AG09309 (cell line): ENCODE results near the gene ATP2C1.

Source experiments
- DNase-seq: peaks from one replicate; pipeline ENCODE4 v3.0.0-alpha.2; 2010; ENCODE audit warnings: low read depth
- H3K4me3 ChIP-seq: 2 replicates; pipeline ENCODE4 v1.5.1; 2011; ENCODE audit warnings: mild to moderate bottlenecking, low read depth, low read length, moderate library complexity; ENCODE audit not compliant: control insufficient read depth
- CTCF ChIP-seq: IDR thresholded peaks from 2 replicates; pipeline ENCODE4 v1.5.1; 2011; ENCODE audit warnings: mild to moderate bottlenecking, low read depth, low read length, inconsistent platforms; ENCODE audit not compliant: insufficient read depth, control insufficient read depth; ENCODE audit errors: missing control alignments

ATP2C1 gene

DNA sequence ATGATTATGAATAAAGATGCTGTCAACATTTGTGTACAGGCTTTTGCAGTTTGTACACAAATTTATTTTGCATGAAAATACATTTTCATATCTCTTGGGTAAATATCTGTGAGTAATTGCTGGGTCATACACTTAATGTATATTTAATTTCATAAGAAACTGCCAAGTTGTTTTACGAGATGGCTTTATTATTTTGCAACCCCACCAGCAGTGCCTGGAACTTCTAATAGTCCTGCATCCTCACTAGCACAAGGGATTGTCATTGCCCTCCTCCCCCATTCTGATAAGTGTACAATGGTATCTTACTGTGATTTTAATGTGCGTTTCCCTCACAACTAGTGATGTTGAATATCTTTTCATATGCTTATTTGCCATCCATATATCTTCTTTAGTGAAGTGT, 87.6 kb downstream of the ATP2C1 start:
- TF ChIP-seq CTCF: no peak
- no peak for DNase-seq
- H3K4me3 ChIP-seq: no peak overlapping the region

DNA sequence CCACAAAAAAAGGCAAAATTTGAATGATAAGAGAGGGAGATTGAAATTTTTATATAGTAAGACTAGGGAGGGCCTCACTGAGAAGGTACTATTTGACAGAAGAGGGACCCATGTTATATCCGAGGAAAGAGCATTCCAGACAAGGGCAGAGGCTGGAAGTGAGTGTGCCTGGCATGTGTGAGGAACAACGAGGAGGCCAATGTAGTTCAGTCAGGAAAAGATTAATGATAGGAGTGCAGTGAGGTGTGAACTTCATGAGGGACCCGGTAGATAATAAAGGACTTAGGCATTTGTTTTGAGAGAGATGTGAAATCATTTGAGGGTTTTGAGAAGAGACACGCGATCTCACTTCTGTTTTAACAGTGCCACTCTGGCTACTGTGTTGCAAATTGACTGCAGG, 96.4 kb downstream of the ATP2C1 start:
- no peak for TF ChIP-seq CTCF
- H3K4me3 ChIP-seq: no peak overlapping the region
- DNase-seq: no peak

DNA sequence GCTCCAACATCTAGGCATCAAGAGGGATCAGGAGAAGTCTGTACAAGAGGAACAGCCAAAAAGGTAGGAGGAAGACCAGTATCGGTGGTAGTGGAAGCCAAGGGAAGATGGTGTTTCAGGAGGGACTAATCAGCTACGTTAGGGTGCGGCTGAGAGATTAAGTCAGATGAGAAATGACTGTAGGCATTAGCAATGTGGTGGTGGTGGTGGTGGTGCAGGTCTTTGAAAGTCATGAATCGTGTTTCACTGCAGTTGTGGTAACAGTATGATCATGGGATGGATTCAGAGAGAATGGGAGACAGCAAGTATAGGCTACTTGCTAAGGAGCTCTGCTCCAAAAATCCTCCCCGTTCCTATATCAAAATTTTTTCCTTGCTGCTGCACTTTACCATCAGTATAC, 97.2 kb downstream of the ATP2C1 start:
- DNase-seq: no peak
- no peak for TF ChIP-seq CTCF

GRCh38 chr3:130992344-130992743, 98.5 kb downstream of the ATP2C1 start:
- no peak for DNase-seq
- no peak overlapping the region for H3K4me3 ChIP-seq
- TF ChIP-seq CTCF: no peak

More for the DNA sequence above, 97.2 kb downstream of the ATP2C1 start:
- H3K4me3 ChIP-seq: no peak overlapping the region

DNA sequence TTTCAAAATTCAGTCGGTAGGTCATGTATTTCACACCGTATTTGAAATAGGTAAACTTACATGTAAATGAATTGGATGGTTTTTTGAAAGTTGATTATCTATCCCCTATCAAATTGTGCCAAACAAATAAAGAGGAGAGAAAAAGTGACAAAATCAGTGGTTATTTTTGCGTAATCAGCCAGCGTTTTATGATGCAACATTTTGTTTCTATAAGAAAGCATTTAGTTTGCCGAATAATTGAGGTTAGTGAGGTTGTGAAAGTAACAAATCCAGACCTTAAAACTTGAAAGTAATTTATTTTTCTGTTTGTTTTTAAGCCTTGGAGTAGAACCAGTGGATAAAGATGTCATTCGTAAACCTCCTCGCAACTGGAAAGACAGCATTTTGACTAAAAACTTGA, 103.4 kb downstream of the ATP2C1 start:
- no peak overlapping the region for H3K4me3 ChIP-seq
- no peak for TF ChIP-seq CTCF
- peak; percentile 31 for DNase-seq

DNA sequence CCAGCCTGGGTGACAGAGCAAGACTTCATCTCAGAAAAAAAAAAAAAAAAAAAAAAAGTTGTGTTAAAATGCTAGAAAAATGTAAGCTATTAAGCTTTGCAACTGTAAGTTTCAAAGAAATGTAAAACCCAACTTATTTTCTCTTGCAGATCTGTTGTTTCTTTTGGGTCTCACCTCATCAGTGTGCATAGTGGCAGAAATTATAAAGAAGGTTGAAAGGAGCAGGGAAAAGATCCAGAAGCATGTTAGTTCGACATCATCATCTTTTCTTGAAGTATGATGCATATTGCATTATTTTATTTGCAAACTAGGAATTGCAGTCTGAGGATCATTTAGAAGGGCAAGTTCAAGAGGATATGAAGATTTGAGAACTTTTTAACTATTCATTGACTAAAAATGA, 107.2 kb downstream of the ATP2C1 start:
- no peak for DNase-seq
- TF ChIP-seq CTCF: no peak
- H3K4me3 ChIP-seq: no peak overlapping the region

- H3K4me3 ChIP-seq: no peak overlapping the region
- DNase-seq: no peak
- no peak for TF ChIP-seq CTCF
These were observed 110.7 kb downstream of the ATP2C1 start for GRCh38 chr3:131004603-131005002.
